Gastroesophageal sphincter (tissue), 3 donors: ENCODE data around the gene CENPU.

Source experiments
- CTCF ChIP-seq, 4 experiments: fragments of 200-600 bp in 2 of 4; fragments of 450-650 bp in 2 of 4; sonication (generic) in 1 of 4; IDR thresholded peaks; one replicate each; pipeline ENCODE4 v1.5.1; 2017 to 2019; ENCODE audit warnings: antibody characterized with exemption in 4 of 4, mild to moderate bottlenecking in 2 of 4, moderate library complexity in 2 of 4
- EP300 ChIP-seq: sonication (generic); formaldehyde crosslinking; IDR thresholded peaks from one replicate; pipeline ENCODE4 v1.6.1; 2017; ENCODE audit warnings: antibody characterized with exemption, mild to moderate bottlenecking
- POLR2A ChIP-seq, 2 donors: fragments of 450-650 bp; IDR thresholded peaks; one replicate each; pipeline ENCODE4 v1.6.1; 2017; ENCODE audit warnings: antibody characterized with exemption in 2 of 2, mild to moderate bottlenecking in 2 of 2, moderate library complexity in 1 of 2
- POLR2AphosphoS5 ChIP-seq: sonication (generic); formaldehyde crosslinking; IDR thresholded peaks from one replicate; pipeline ENCODE4 v1.6.1; 2017; ENCODE audit warnings: antibody characterized with exemption

- no peak for TF ChIP-seq CTCF (IDR thresholded peaks at IDR 0.05)
- TF ChIP-seq POLR2A (IDR thresholded peaks at IDR 0.05): no peak
- TF ChIP-seq POLR2AphosphoS5: no peak
- TF ChIP-seq EP300: no peak
Measured at GRCh38 chr4:184645904-184646610, 87.8 kb downstream of the CENPU start.
